ENCODE data around the gene ALPI.

ALPI gene

DNA sequence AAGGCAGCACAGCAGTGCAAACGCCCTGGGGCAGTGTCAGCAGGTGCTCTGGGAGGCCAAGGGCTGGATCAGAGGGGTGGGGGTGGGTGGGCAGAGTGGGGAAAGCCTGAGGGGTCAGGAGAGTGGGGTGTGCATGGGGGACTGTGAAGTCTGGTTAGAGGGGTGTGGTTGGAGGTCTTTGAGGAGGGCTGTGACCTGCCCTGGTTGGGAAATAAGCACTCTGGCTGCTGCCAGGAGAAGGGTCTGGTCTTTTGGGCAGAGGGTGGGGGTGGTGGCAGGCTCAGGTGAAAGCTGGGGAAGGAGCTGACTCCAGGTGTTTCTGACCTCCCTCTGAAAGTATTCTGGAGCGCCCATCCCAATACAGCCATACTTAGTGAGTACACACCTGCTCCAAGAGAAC, 4.2 kb downstream of the ALPI start:
- no peak for DNase-seq (ENCODE audit: low spot score)

- DNase-seq (ENCODE audit: low spot score): no peak
These were observed 8.0 kb downstream of the ALPI start for GRCh38 chr2:232463701-232464543.

- no peak for DNase-seq (ENCODE audit: low spot score)
These were observed 8.6 kb downstream of the ALPI start for GRCh38 chr2:232464544-232464885.

DNA sequence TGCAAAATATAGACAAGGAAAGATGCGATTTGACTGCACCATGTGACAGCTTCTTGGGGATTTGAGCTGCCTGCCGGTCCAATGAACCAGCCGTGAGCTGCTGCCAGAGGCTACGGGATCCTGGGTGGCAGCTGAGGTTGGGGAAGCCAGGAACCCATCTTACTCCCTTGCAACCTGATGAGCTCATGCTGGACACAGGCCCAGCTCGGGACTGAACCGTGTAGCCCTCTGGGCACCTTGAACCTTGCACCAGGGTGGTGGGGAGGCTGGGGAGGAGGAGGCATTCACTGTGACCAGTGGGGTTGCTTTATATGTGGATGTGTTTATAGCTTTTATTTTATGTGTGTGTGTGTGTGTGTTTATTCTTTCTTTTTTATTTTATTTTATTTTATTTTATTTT, 9.1 kb downstream of the ALPI start:
- no peak for DNase-seq (ENCODE audit: low spot score)

DNA sequence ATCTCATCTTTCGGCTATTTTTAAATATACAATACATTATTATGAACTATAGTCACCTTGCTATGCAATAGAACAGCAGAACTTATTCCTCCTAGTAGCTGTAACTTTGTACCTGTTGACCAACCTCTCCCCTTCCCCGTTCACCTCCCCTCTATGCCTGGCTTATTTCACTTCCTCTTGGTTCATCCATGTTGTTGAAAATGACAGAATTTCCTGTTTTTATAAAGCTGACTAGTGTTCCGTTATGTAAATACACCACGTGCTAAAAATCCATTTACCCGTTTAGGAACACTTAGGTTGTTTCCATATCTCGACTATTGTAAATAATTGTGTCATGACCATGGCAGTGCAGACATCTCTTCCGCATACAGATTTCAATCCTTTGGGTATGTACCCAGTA, 10.3 kb downstream of the ALPI start:
- DNase-seq (ENCODE audit: low spot score): no peak

GRCh38 chr2:232473467-232473890, 17.5 kb downstream of the ALPI start:
- no peak for DNase-seq (ENCODE audit: low spot score)

DNA sequence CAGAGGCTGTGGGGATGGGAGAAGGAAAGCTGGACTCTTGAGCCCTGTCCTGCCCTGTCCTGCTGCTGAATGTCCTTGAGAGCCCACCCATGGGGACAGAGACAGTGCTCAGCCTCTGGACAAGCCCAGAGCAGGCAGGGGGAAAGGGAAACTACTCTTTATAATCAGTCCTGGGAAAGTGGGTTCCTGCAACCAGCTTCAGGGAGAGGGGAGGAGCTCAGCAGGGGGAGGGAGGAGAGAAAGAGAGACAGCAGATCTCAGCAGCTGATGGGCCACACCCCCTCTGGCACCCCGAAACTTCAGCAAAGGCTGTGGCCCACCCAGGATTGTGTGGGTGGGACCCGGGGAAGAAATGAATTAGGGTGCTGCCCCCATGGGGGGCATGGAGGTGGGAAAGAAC, 20.1 kb downstream of the ALPI start:
- DNase-seq (ENCODE audit: low spot score): no peak

DNA sequence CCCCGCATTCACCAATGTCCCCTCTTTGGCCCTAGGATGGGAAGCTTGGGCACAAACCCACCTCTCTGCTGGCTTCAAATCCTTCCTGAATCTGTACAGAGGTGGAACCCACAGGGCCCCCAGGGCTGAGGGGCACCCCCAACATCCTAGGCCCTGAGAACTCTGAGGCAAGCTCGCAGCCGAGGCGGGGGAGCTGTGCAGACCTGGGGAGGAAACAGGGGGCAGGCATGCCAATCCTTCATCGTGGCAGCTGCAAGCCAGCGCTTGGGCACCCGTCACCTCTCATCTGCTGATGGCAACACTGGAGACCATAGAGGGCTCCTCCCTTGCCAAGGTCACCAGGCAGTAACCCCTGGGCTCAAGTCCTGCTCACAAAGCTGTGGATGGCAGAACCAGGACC, 20.8 kb downstream of the ALPI start:
- DNase-seq (ENCODE audit: low spot score): no peak

GRCh38 chr2:232477751-232478510, 22.0 kb downstream of the ALPI start:
- no peak for DNase-seq (ENCODE audit: low spot score)

- no peak for DNase-seq (ENCODE audit: low spot score)
These were observed 22.8 kb downstream of the ALPI start for GRCh38 chr2:232478571-232479340.

DNA sequence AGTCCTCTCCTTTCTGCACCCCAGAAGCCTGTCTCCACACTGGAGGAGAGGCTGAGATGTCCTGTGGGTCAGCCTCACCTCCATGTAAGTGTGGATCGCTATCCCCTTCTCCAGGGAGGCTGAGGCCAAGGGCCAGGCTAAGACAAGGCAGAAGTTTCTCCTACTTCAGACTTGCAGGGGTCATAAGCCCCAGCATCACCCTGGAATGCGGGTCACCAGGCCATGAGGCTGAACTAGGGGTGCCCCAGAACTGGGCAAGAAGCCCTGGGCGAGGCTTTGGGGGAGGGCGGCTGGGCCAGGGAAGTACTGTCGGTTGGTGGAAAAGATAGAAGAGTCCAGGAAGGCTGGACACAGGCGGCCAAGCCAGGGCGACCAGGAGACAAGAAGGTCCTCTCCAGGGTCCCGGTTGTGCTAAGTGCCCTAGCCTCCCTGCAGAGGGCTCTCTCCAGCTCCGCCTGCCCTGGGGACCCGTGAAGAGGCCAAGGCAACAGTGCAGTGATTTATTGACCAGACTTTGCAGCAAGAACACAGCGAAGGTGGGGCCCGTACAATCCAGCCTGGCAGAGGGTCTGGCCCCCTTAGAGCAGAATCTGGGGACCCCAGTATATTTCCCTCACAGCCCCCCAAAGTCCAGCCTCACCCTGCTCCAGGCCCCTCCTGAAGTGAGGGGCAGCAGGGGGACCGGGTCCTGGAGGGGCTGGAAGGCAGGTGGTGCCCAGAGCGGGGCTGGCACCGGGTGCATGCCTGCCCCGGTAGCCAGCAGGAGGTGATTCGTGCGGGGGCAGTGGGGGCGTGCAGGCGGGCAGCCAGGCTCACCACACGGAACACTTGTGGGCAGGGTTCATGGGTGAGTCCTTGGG, 23.6 kb downstream of the ALPI start:
- DNase-seq (ENCODE audit: low spot score): no peak

GRCh38 chr2:232480201-232481190, 24.5 kb downstream of the ALPI start:
- no peak for DNase-seq (ENCODE audit: low spot score)

- DNase-seq (ENCODE audit: low spot score): no peak
These were observed 25.6 kb downstream of the ALPI start for GRCh38 chr2:232481322-232482140.

DNA sequence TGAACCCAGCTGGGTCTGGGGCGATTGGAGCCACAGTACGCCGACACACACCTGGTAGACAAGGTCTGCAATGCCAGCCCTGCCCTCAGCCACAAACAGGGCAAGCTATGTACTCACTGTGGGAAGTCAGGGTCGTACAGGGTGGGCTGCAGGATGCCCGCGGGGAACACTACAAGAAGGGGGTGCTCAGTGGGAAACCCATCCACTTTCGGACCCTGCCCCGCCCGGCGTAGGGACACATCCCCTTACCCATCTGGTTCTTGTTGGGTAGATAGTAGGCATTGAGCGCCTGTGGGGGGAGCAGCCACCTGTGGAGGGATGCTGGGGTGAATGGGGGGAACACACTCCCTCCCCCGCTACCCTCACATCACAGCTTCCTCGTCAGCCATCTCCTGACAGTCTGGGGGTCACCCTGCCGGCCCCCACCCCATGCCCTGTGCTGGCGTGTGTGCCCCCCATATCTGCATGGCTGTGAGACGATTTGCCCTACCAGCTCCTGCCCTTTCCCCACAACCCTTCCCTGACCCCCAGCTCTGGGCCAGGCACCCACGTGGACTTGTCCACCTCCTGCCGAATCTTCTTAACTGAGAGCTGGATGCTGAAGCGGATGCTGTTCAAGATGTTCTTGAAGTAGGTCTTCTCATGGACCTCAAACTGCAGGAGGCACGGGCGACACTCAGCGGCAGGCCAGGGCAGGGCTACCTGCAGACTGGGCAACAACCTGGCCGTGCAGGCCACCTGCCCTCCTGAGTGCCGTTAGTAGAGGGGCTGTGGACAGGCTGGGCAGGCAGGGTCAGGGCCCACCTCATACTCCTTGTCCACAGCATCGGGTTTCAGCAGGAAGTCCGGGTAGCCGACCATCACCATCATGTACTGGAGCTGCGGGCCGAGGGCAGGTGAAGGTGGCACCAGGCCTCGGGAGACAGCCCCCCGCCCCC, 26.6 kb downstream of the ALPI start:
- DNase-seq (ENCODE audit: low spot score): no peak

- DNase-seq (ENCODE audit: low spot score): no peak
These were observed 27.5 kb downstream of the ALPI start for GRCh38 chr2:232483311-232483922.

GRCh38 chr2:232483923-232484627, 28.1 kb downstream of the ALPI start:
- no peak for DNase-seq (ENCODE audit: low spot score)

GRCh38 chr2:232484628-232485347, 28.8 kb downstream of the ALPI start:
- DNase-seq (ENCODE audit: low spot score): no peak

Data from germinal center (tissue), 1 donor.